ENCODE measurements around the gene KCNK3. TPM values are rescaled to one million over a fixed set of nuclear protein-coding genes. Genes with fewer than 3 reads are reported as not detected.

KCNK3 gene
- total and polyA plus RNA-seq, 2 experiments from 2014 or later: not detected

DNA sequence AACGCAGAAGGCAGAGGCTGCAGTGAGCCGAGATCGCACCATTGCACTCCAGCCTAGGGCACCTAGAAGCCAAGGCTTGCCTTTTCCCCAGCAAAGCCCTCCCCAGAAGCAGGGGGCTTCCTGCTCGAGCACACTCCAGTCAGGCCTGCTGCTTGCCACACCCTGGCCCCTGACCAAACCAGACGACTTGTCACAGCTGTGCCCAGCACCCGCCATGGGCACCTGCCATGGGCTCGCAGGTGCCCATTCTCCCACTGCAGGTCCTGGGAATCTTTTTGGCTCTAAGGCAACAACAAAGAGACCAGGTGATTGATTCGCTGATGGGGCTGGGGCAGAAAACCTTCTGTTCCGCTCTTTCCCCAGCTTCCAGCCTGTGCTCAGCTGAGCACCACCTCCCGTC lies 4.9 kb downstream of the KCNK3 start:
- Histone ChIP-seq H3K36me3 (ENCODE audit: low read depth) (no peaks in the 10 kb centered on the region), H4K20me1 (ENCODE audit: insufficient read depth) (no peaks in the 10 kb centered on the region), H3K4me1 (ENCODE audit: insufficient read depth) (peaks cover 11% of the 10 kb centered on the region), H3K4me2 (ENCODE audit: unreplicated experiment) (no peak overlapping the region), H3K27ac (no peak overlapping the region), H3K9ac (no peak overlapping the region), H3K9me3 (ENCODE audit: low read depth) (no peaks in the 10 kb centered on the region), H3F3A (ENCODE audit: insufficient read depth) (peaks cover 6% of the 10 kb centered on the region; the same call in 1 of the 2 replicates), H3K4me3 (no peak overlapping the region), H3K79me2 (ENCODE audit: insufficient read depth) (no peaks in the 10 kb centered on the region), H2AFZ (no peak overlapping the region), H3K27me3 (replicated peaks; ENCODE audit: insufficient read depth) (peaks cover 13% of the 10 kb centered on the region), H3K9me2 (ENCODE audit: insufficient read depth) (no peaks in the 10 kb centered on the region)
- no peak for DNase-seq
- TF ChIP-seq EZH2phosphoT487 (IDR thresholded peaks at IDR 0.05; ENCODE audit: insufficient read depth, low read depth) (no peak), EZH2 (IDR thresholded peaks at IDR 0.05; ENCODE audit: insufficient read depth, poor library complexity, severe bottlenecking) (no peak)
- WGBS, 2 experiments (ENCODE audit: low coverage in 1 of 2, low lambda C conversion rate in 2 of 2, missing lambda C conversion rate in 2 of 2): 90 to 91% methylated on average over 10 of the region's 10 CpGs
- in situ Hi-C loops (cut with MboI): no loop called here

- no peaks in the 10 kb centered on the region for H4K20me1 ChIP-seq (ENCODE audit: insufficient read depth)
- no peaks in the 10 kb centered on the region for H3K36me3 ChIP-seq (ENCODE audit: low read depth)
- no peak for TF ChIP-seq EZH2 (IDR thresholded peaks at IDR 0.05; ENCODE audit: insufficient read depth, poor library complexity, severe bottlenecking)
- no peak for TF ChIP-seq EZH2phosphoT487 (IDR thresholded peaks at IDR 0.05; ENCODE audit: insufficient read depth, low read depth)
- H3K4me3 ChIP-seq: no peak overlapping the region
- in situ Hi-C loops (cut with MboI): no loop called here
- H3K9ac ChIP-seq: no peak overlapping the region
- peaks cover 6% of the 10 kb centered on the region; the same call in 1 of the 2 replicates for H3F3A ChIP-seq (ENCODE audit: insufficient read depth)
- H3K4me1 ChIP-seq (ENCODE audit: insufficient read depth): peaks cover 15% of the 10 kb centered on the region
- H3K4me2 ChIP-seq (ENCODE audit: unreplicated experiment): no peak overlapping the region
- no peak overlapping the region for H2AFZ ChIP-seq
- peaks cover 1% of the 10 kb centered on the region; the same call in 1 of the 2 replicates for H3K27me3 ChIP-seq (replicated peaks; ENCODE audit: insufficient read depth)
- H3K27ac ChIP-seq: no peak overlapping the region
- no peaks in the 10 kb centered on the region for H3K79me2 ChIP-seq (ENCODE audit: insufficient read depth)
- no peaks in the 10 kb centered on the region for H3K9me3 ChIP-seq (ENCODE audit: low read depth)
- WGBS, 2 experiments (ENCODE audit: low coverage in 1 of 2, low lambda C conversion rate in 2 of 2, missing lambda C conversion rate in 2 of 2): 47 to 55% methylated on average over 6 of the region's 6 CpGs
- no peaks in the 10 kb centered on the region for H3K9me2 ChIP-seq (ENCODE audit: insufficient read depth)
- no peak for DNase-seq
These were observed 6.8 kb downstream of the KCNK3 start for GRCh38 chr2:26699295-26699694.

DNA sequence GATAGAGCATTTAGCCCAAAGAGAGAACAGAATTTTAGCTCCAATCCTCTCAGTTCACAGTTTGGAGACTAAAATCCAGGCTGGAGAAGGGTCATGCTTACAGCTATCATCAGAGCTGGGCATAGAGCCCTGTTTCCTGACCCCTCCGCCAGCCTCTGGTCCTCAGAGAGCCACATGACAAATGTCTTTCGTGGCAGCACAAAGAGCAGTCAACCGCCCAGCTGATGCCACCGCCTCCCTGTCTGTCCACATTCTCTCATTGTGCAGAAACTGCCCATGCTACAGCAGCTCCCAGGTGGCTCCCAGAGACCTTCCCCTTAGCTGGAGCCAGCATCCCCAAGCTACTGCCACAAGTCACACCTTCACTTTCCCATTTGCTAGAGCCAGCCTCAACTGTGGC lies 7.6 kb downstream of the KCNK3 start:
- TF ChIP-seq EZH2 (IDR thresholded peaks at IDR 0.05; ENCODE audit: insufficient read depth, poor library complexity, severe bottlenecking) (no peak), EZH2phosphoT487 (IDR thresholded peaks at IDR 0.05; ENCODE audit: insufficient read depth, low read depth) (no peak)
- Histone ChIP-seq H3K36me3 (ENCODE audit: low read depth) (no peaks in the 10 kb centered on the region), H3K79me2 (ENCODE audit: insufficient read depth) (no peaks in the 10 kb centered on the region), H2AFZ (no peak overlapping the region), H3K27ac (no peak overlapping the region), H3K4me2 (ENCODE audit: unreplicated experiment) (no peak overlapping the region), H3K27me3 (replicated peaks; ENCODE audit: insufficient read depth) (no peaks in the 10 kb centered on the region), H3K9me2 (ENCODE audit: insufficient read depth) (no peaks in the 10 kb centered on the region), H3F3A (ENCODE audit: insufficient read depth) (peaks cover 6% of the 10 kb centered on the region; the same call in 1 of the 2 replicates), H3K4me3 (no peak overlapping the region), H3K9me3 (ENCODE audit: low read depth) (no peaks in the 10 kb centered on the region), H4K20me1 (ENCODE audit: insufficient read depth) (no peaks in the 10 kb centered on the region), H3K4me1 (ENCODE audit: insufficient read depth) (peaks cover 23% of the 10 kb centered on the region), H3K9ac (no peak overlapping the region)
- in situ Hi-C loops (cut with MboI): no loop called here
- no peak for DNase-seq
- WGBS, 2 experiments (ENCODE audit: low coverage in 1 of 2, low lambda C conversion rate in 2 of 2, missing lambda C conversion rate in 2 of 2): 82 to 89% methylated on average over 4 of the region's 4 CpGs

DNA sequence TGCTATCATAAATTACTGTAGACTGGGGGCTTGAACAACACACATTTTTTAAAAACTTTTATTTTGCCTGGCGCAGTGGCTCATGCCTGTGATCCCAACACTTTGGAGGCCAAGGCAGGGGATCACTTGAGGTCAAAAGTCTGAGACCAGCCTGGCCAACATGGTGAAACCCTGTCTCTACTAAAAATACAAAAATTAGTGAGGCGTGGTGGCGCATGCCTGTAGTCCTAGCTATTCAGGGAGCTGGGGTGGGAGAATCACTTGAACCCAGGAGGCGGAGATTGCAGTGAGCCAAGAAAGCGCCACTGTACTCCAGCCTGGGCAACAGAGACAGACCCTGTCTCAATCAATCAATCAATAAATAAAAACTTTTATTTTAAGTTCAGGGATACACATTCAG lies 9.1 kb downstream of the KCNK3 start:
- Histone ChIP-seq H3K27me3 (replicated peaks; ENCODE audit: insufficient read depth) (no peaks in the 10 kb centered on the region), H3K9ac (no peak overlapping the region), H3F3A (ENCODE audit: insufficient read depth) (no peaks in the 10 kb centered on the region; the same call in 1 of the 2 replicates), H2AFZ (no peak overlapping the region), H3K9me2 (ENCODE audit: insufficient read depth) (no peaks in the 10 kb centered on the region), H3K79me2 (ENCODE audit: insufficient read depth) (no peaks in the 10 kb centered on the region), H3K4me1 (ENCODE audit: insufficient read depth) (peaks cover 17% of the 10 kb centered on the region), H4K20me1 (ENCODE audit: insufficient read depth) (no peaks in the 10 kb centered on the region), H3K27ac (no peak overlapping the region), H3K4me3 (no peak overlapping the region), H3K4me2 (ENCODE audit: unreplicated experiment) (no peak overlapping the region), H3K36me3 (ENCODE audit: low read depth) (no peaks in the 10 kb centered on the region), H3K9me3 (ENCODE audit: low read depth) (no peaks in the 10 kb centered on the region)
- in situ Hi-C loops (cut with MboI): no loop called here
- TF ChIP-seq EZH2 (IDR thresholded peaks at IDR 0.05; ENCODE audit: insufficient read depth, poor library complexity, severe bottlenecking) (no peak), EZH2phosphoT487 (IDR thresholded peaks at IDR 0.05; ENCODE audit: insufficient read depth, low read depth) (no peak)
- no peak for DNase-seq
- WGBS, 2 experiments (ENCODE audit: low coverage in 1 of 2, low lambda C conversion rate in 2 of 2, missing lambda C conversion rate in 2 of 2): 90 to 97% methylated on average over 5 of the region's 5 CpGs

DNA sequence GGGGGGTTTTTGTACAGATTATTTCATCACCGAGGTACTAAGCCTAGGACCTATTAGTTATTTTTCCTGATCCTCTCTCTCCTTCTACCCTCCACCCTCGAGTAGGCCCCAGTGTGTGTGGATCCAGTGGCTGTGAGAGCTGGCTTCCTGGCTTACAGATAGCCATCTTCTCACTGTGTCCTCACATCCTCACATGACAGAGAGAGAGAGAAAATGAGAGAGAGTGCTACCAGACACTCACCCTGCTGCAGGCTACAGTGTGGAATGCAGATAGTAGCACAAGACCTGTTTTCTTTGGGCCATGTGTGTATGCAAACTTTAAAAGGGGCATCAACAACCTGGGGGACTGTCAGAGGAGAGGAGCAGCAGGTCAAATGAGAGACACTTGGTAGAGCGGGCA lies 9.5 kb downstream of the KCNK3 start:
- Histone ChIP-seq H3K4me2 (ENCODE audit: unreplicated experiment) (no peak overlapping the region), H3K9me3 (ENCODE audit: low read depth) (no peaks in the 10 kb centered on the region), H3F3A (ENCODE audit: insufficient read depth) (no peaks in the 10 kb centered on the region), H3K36me3 (ENCODE audit: low read depth) (no peaks in the 10 kb centered on the region), H2AFZ (no peak overlapping the region), H3K79me2 (ENCODE audit: insufficient read depth) (no peaks in the 10 kb centered on the region), H3K4me1 (ENCODE audit: insufficient read depth) (peaks cover 13% of the 10 kb centered on the region), H4K20me1 (ENCODE audit: insufficient read depth) (no peaks in the 10 kb centered on the region), H3K4me3 (no peak overlapping the region), H3K27me3 (replicated peaks; ENCODE audit: insufficient read depth) (no peaks in the 10 kb centered on the region), H3K9ac (no peak overlapping the region), H3K27ac (no peak overlapping the region), H3K9me2 (ENCODE audit: insufficient read depth) (no peaks in the 10 kb centered on the region)
- 67% methylated on average over 3 of the region's 3 CpGs for WGBS, 2 experiments (ENCODE audit: low coverage in 1 of 2, low lambda C conversion rate in 2 of 2, missing lambda C conversion rate in 2 of 2)
- in situ Hi-C loops (cut with MboI): no loop called here
- TF ChIP-seq EZH2phosphoT487 (IDR thresholded peaks at IDR 0.05; ENCODE audit: insufficient read depth, low read depth): no peak
- DNase-seq: peak; percentile 40
